Panc1 (cell line): ENCODE data around the gene OPA3.

Experiments used
- TCF7L2 ChIP-seq: IDR thresholded peaks from 2 replicates; pipeline ENCODE4 v1.6.1; 2011; ENCODE audit warnings: mild to moderate bottlenecking, low read depth, low read length, inconsistent platforms
- TF ChIP-seq, protein P1 (sequence below): fragments of 450-650 bp; IDR thresholded peaks from 2 replicates; pipeline ENCODE4 v1.5.1; 2017; ENCODE audit warnings: mild to moderate bottlenecking
- TF ChIP-seq, protein P2 (sequence below), 2 experiments: IDR thresholded peaks; 2 replicates each; pipeline ENCODE4 v1.6.1; 2011 to 2012; ENCODE audit warnings: low read depth in 2 of 2, control low read depth in 1 of 2, low read length in 1 of 2, mild to moderate bottlenecking in 1 of 2, moderate library complexity in 1 of 2; ENCODE audit not compliant: insufficient read depth in 1 of 2

DNA sequence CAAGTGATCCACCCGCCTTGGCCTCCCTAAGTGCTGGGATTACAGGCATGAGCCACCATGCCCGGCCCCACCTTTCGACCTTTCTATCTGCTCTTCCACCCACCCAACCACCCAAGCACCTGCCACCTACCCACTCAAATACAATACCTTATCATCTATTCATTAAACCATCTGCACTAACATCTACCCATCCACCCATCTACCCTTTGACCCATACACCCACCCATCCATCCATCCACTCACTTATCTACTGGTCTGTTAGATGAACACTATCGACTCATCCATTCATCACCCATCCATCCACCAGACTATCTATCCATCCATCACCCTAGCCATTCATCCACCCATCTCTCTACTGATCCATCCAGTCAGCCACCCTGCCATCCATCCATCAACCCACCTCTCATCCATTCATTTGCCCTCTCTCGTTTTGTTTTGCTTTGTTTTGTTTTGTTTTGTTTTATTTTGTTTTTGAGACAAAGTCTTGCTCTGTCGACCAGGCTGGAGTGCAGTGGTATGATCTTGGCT is 37.4 kb upstream of the OPA3 start:
- TF ChIP-seq, protein P1, sequence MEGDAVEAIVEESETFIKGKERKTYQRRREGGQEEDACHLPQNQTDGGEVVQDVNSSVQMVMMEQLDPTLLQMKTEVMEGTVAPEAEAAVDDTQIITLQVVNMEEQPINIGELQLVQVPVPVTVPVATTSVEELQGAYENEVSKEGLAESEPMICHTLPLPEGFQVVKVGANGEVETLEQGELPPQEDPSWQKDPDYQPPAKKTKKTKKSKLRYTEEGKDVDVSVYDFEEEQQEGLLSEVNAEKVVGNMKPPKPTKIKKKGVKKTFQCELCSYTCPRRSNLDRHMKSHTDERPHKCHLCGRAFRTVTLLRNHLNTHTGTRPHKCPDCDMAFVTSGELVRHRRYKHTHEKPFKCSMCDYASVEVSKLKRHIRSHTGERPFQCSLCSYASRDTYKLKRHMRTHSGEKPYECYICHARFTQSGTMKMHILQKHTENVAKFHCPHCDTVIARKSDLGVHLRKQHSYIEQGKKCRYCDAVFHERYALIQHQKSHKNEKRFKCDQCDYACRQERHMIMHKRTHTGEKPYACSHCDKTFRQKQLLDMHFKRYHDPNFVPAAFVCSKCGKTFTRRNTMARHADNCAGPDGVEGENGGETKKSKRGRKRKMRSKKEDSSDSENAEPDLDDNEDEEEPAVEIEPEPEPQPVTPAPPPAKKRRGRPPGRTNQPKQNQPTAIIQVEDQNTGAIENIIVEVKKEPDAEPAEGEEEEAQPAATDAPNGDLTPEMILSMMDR = no peak
- TF ChIP-seq TCF7L2 = no peak
- TF ChIP-seq, protein P2, sequence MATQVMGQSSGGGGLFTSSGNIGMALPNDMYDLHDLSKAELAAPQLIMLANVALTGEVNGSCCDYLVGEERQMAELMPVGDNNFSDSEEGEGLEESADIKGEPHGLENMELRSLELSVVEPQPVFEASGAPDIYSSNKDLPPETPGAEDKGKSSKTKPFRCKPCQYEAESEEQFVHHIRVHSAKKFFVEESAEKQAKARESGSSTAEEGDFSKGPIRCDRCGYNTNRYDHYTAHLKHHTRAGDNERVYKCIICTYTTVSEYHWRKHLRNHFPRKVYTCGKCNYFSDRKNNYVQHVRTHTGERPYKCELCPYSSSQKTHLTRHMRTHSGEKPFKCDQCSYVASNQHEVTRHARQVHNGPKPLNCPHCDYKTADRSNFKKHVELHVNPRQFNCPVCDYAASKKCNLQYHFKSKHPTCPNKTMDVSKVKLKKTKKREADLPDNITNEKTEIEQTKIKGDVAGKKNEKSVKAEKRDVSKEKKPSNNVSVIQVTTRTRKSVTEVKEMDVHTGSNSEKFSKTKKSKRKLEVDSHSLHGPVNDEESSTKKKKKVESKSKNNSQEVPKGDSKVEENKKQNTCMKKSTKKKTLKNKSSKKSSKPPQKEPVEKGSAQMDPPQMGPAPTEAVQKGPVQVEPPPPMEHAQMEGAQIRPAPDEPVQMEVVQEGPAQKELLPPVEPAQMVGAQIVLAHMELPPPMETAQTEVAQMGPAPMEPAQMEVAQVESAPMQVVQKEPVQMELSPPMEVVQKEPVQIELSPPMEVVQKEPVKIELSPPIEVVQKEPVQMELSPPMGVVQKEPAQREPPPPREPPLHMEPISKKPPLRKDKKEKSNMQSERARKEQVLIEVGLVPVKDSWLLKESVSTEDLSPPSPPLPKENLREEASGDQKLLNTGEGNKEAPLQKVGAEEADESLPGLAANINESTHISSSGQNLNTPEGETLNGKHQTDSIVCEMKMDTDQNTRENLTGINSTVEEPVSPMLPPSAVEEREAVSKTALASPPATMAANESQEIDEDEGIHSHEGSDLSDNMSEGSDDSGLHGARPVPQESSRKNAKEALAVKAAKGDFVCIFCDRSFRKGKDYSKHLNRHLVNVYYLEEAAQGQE (IDR thresholded peaks at IDR 0.05; ENCODE audit: insufficient read depth in 1 of 2, low read depth in 2 of 2, low read length in 1 of 2) = no peak
